Epidermal melanocyte (primary cell): ENCODE data around the gene NCMAP.

Experiments used
- DNase-seq: peaks from one replicate; pipeline ENCODE4 v3.0.0; 2011; ENCODE audit warnings: low spot score; ENCODE audit not compliant: insufficient read length

The NCMAP gene

GRCh38 chr1:24621121-24621520 is 65.2 kb downstream of the NCMAP start:
- no peak for DNase-seq

GRCh38 chr1:24622218-24622617 is 66.3 kb downstream of the NCMAP start:
- no peak for DNase-seq

- no peak for DNase-seq
These were observed 76.9 kb downstream of the NCMAP start for GRCh38 chr1:24632832-24633175.

- peak; percentile 66 for DNase-seq
These were observed 79.4 kb downstream of the NCMAP start for GRCh38 chr1:24635195-24635843.

- DNase-seq: no peak
These were observed 80.9 kb downstream of the NCMAP start for GRCh38 chr1:24636661-24637357.

GRCh38 chr1:24639094-24639493 is 83.2 kb downstream of the NCMAP start:
- no peak for DNase-seq

GRCh38 chr1:24639881-24640280 is 84.0 kb downstream of the NCMAP start:
- no peak for DNase-seq

- DNase-seq: no peak
These were observed 84.4 kb downstream of the NCMAP start for GRCh38 chr1:24640288-24640687.

- DNase-seq: no peak
These were observed 85.8 kb downstream of the NCMAP start for GRCh38 chr1:24641646-24642151.

GRCh38 chr1:24642481-24643362 is 86.8 kb downstream of the NCMAP start, which contains the start of gene SRRM1:
TSS of gene SRRM1 (plus strand) at chr1:24643302. CDS start at chr1:24643327, 25 bp downstream.
- peak; percentile 92 for DNase-seq

- no peak for DNase-seq
These were observed 87.6 kb downstream of the NCMAP start for GRCh38 chr1:24643363-24644099.

GRCh38 chr1:24644100-24644384 is 88.2 kb downstream of the NCMAP start:
- no peak for DNase-seq

- DNase-seq: no peak
These were observed 93.0 kb downstream of the NCMAP start for GRCh38 chr1:24648919-24649318.

GRCh38 chr1:24652382-24652781 is 96.5 kb downstream of the NCMAP start:
- DNase-seq: no peak

GRCh38 chr1:24654010-24654409 is 98.1 kb downstream of the NCMAP start:
- DNase-seq: no peak

- no peak for DNase-seq
These were observed 100.2 kb downstream of the NCMAP start for GRCh38 chr1:24656046-24656445.

- no peak for DNase-seq
These were observed 101.9 kb downstream of the NCMAP start for GRCh38 chr1:24657781-24658180.
